MM.1S (cell line): ENCODE data around the gene SMCO4.

Experiments
- DNase-seq: peaks from one replicate; pipeline ENCODE4 v3.0.0-alpha.2; 2015
- H2AFZ ChIP-seq: fragments of 300-600 bp; sonication (generic); 2 replicates; pipeline ENCODE4 v1.6.0; 2016; ENCODE audit warnings: antibody characterized with exemption, low read length
- H3F3A ChIP-seq: fragments of 300-600 bp; sonication (generic); 2 replicates; pipeline ENCODE4 v1.6.1; 2016; ENCODE audit warnings: mild to moderate bottlenecking, antibody characterized with exemption, low read length, moderate library complexity, mixed read lengths; ENCODE audit not compliant: insufficient read depth
- H3K27ac ChIP-seq: fragments of 300-600 bp; sonication (generic); 2 replicates; pipeline ENCODE4 v1.5.1; 2016; ENCODE audit warnings: mild to moderate bottlenecking, low read length
- H3K27me3 ChIP-seq: fragments of 300-600 bp; sonication (generic); replicated peaks from 2 replicates; pipeline ENCODE4 v1.6.0; 2016; ENCODE audit warnings: low read length; ENCODE audit not compliant: insufficient read depth
- H3K36me3 ChIP-seq: fragments of 300-600 bp; sonication (generic); replicated peaks from 2 replicates; pipeline ENCODE4 v1.6.1; 2016; ENCODE audit warnings: mild to moderate bottlenecking, low read length, mixed read lengths; ENCODE audit not compliant: insufficient read depth
- H3K4me1 ChIP-seq: fragments of 300-600 bp; sonication (generic); 2 replicates; pipeline ENCODE4 v1.6.1; 2016; ENCODE audit warnings: low read length, mixed read lengths
- H3K4me2 ChIP-seq: fragments of 300-600 bp; sonication (generic); 2 replicates; pipeline ENCODE4 v1.6.0; 2016; ENCODE audit warnings: low read depth, low read length
- H3K4me3 ChIP-seq: fragments of 300-600 bp; sonication (generic); 2 replicates; pipeline ENCODE4 v1.5.1; 2016; ENCODE audit warnings: low read length, mixed read lengths
- H3K79me2 ChIP-seq: fragments of 300-600 bp; sonication (generic); 2 replicates; pipeline ENCODE4 v1.6.1; 2016; ENCODE audit warnings: mixed run types, low read length, mixed read lengths
- H3K9ac ChIP-seq: fragments of 300-600 bp; sonication (generic); 2 replicates; pipeline ENCODE4 v1.6.1; 2016; ENCODE audit warnings: low read length, mixed read lengths
- H3K9me2 ChIP-seq: fragments of 300-600 bp; sonication (generic); replicated peaks from 2 replicates; pipeline ENCODE4 v1.6.1; 2016; ENCODE audit warnings: mild to moderate bottlenecking, low read length, mixed read lengths; ENCODE audit not compliant: insufficient read depth
- H3K9me3 ChIP-seq: fragments of 300-600 bp; sonication (generic); replicated peaks from 2 replicates; pipeline ENCODE4 v1.6.1; 2016; ENCODE audit warnings: mild to moderate bottlenecking, low read length, mixed read lengths; ENCODE audit not compliant: insufficient read depth
- H4K20me1 ChIP-seq: fragments of 300-600 bp; sonication (generic); 2 replicates; pipeline ENCODE4 v1.6.1; 2016; ENCODE audit warnings: mild to moderate bottlenecking, low read length, moderate library complexity, mixed read lengths; ENCODE audit not compliant: insufficient read depth
- EZH2 ChIP-seq: fragments of 300-600 bp; sonication (generic); optimal IDR thresholded peaks from 2 replicates; pipeline ENCODE3; 2017; ENCODE audit warnings: low read depth, mild to moderate bottlenecking, antibody characterized with exemption, low read length, mixed read lengths
- EZH2phosphoT487 ChIP-seq: fragments of 300-600 bp; sonication (generic); IDR thresholded peaks from 2 replicates; pipeline ENCODE4 v1.6.1; 2018; ENCODE audit warnings: antibody characterized with exemption, low read length
- TF ChIP-seq, protein P1 (sequence below): fragments of 300-600 bp; sonication (generic); IDR thresholded peaks from 2 replicates; pipeline ENCODE4 v1.5.1; 2016; ENCODE audit warnings: antibody characterized with exemption, low read length, mixed read lengths

The SMCO4 gene

GRCh38 chr11:93573184-93573583 lies 30.0 kb upstream of the SMCO4 start:
- no peak overlapping the region for H2AFZ ChIP-seq
- no peak for TF ChIP-seq EZH2phosphoT487
- no peak for TF ChIP-seq EZH2
- TF ChIP-seq, protein P1, sequence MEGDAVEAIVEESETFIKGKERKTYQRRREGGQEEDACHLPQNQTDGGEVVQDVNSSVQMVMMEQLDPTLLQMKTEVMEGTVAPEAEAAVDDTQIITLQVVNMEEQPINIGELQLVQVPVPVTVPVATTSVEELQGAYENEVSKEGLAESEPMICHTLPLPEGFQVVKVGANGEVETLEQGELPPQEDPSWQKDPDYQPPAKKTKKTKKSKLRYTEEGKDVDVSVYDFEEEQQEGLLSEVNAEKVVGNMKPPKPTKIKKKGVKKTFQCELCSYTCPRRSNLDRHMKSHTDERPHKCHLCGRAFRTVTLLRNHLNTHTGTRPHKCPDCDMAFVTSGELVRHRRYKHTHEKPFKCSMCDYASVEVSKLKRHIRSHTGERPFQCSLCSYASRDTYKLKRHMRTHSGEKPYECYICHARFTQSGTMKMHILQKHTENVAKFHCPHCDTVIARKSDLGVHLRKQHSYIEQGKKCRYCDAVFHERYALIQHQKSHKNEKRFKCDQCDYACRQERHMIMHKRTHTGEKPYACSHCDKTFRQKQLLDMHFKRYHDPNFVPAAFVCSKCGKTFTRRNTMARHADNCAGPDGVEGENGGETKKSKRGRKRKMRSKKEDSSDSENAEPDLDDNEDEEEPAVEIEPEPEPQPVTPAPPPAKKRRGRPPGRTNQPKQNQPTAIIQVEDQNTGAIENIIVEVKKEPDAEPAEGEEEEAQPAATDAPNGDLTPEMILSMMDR = no peak
- no peak overlapping the region for H3K9ac ChIP-seq
- no peaks in the 10 kb centered on the region for H3F3A ChIP-seq
- no peaks in the 10 kb centered on the region for H3K36me3 ChIP-seq
- no peak overlapping the region for H3K27ac ChIP-seq
- no peaks in the 10 kb centered on the region for H3K9me2 ChIP-seq
- H3K27me3 ChIP-seq = no peaks in the 10 kb centered on the region
- no peaks in the 10 kb centered on the region for H3K9me3 ChIP-seq
- H3K79me2 ChIP-seq = no peaks in the 10 kb centered on the region
- no peaks in the 10 kb centered on the region for H4K20me1 ChIP-seq
- DNase-seq = no peak
- H3K4me3 ChIP-seq = no peak overlapping the region
- H3K4me1 ChIP-seq = no peaks in the 10 kb centered on the region
- H3K4me2 ChIP-seq = no peak overlapping the region

DNA sequence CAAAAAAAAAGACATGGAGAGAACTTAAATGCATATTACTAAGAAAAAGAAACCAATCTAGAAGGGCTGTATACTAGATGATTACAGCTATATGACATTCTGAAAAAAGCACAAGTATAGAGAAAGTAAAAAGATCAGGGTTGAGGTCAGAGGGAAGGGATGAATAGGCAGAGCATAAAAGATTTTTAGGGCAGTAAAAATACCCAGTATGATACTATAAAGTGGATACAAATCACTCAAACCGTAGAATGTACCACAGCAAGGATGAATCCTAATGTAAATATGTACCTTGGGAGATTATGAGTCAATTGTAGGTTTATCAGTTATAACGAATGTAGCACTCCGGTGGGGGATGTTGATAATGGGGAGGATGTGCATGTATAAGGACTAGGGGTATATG lies 29.4 kb upstream of the SMCO4 start:
- no peak for TF ChIP-seq EZH2
- TF ChIP-seq, protein P1 = no peak
- TF ChIP-seq EZH2phosphoT487 = no peak
- no peaks in the 10 kb centered on the region for H3K9me2 ChIP-seq
- no peak overlapping the region for H3K27ac ChIP-seq
- no peak overlapping the region for H2AFZ ChIP-seq
- no peak for DNase-seq
- no peaks in the 10 kb centered on the region for H3K4me1 ChIP-seq
- H4K20me1 ChIP-seq = no peaks in the 10 kb centered on the region
- no peaks in the 10 kb centered on the region for H3K27me3 ChIP-seq
- no peaks in the 10 kb centered on the region for H3K9me3 ChIP-seq
- H3K79me2 ChIP-seq = no peaks in the 10 kb centered on the region
- H3K36me3 ChIP-seq = no peaks in the 10 kb centered on the region
- H3K4me3 ChIP-seq = no peak overlapping the region
- no peak overlapping the region for H3K4me2 ChIP-seq
- H3F3A ChIP-seq = no peaks in the 10 kb centered on the region
- H3K9ac ChIP-seq = no peak overlapping the region

DNA sequence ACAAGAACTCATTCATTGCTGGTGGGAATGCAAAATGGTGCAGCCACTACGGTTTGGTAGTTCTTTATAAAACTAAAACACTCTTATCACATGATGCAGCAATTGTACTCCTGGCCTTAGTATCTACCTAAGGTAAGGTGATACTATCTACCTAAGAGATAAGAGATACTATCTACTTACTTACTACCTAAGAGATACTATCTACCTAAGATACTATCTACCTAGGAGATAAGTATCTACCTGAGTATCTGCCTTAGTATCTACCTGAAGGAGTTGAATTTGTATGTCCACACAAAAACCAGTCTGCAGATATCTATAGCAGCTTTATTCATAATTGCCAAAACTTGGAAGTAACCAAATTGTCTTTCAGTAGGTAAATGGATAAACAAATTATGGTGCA lies 29.0 kb upstream of the SMCO4 start:
- H3K27me3 ChIP-seq = no peaks in the 10 kb centered on the region
- no peaks in the 10 kb centered on the region for H3K79me2 ChIP-seq
- no peak for DNase-seq
- H4K20me1 ChIP-seq = no peaks in the 10 kb centered on the region
- H2AFZ ChIP-seq = no peak overlapping the region
- no peaks in the 10 kb centered on the region for H3F3A ChIP-seq
- H3K9me3 ChIP-seq = no peaks in the 10 kb centered on the region
- no peak overlapping the region for H3K4me3 ChIP-seq
- no peak overlapping the region for H3K27ac ChIP-seq
- TF ChIP-seq EZH2phosphoT487 (no peak), EZH2 (no peak)
- TF ChIP-seq, protein P1 = no peak
- no peak overlapping the region for H3K9ac ChIP-seq
- no peak overlapping the region for H3K4me2 ChIP-seq
- H3K36me3 ChIP-seq = no peaks in the 10 kb centered on the region
- H3K9me2 ChIP-seq = no peaks in the 10 kb centered on the region
- no peaks in the 10 kb centered on the region for H3K4me1 ChIP-seq
